NT2/D1 (cell line): ENCODE measurements around the gene ACOX1.
"Not testable (repeated sequence)": the region's sequence is repeated elsewhere in the genome, so short reads cannot be mapped to it uniquely, and the experiment has no call there.

Source experiments
- YY1 ChIP-seq: IDR thresholded peaks from 2 replicates; pipeline ENCODE4 v1.6.1; 2011; ENCODE audit not compliant: insufficient read length, insufficient read depth
- ZNF274 ChIP-seq: IDR thresholded peaks from 2 replicates; pipeline ENCODE4 v1.6.1; 2011; ENCODE audit warnings: mild to moderate bottlenecking, low read depth, low read length

DNA sequence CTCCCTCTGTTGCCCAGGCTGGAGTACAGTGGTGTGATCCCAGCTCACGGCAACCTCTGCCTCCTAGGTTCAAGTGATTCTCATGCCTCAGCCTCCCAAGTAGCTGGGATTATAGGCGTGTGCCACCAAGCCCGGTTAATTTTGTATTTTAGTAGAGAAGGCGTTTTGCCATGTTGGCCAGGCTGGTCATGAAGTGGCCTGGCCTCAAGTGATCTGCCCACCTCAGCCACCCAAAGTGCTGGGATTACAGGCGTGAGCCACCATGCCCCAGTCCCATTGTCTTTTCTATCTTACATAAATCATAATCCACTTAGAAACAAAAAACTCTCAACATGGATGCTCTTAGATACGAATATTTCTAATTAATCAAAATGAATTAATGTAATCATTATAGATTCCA is 3.8 kb downstream of the ACOX1 start:
- not testable (repeated sequence) for TF ChIP-seq ZNF274, YY1
